ENCODE measurements around the gene APOBEC3B. TPM values are rescaled to one million over a fixed set of nuclear protein-coding genes. Genes with fewer than 3 reads are reported as not detected.
A peak's percentile ranks its signal among the peaks of the same experiment; 100 is the strongest.

The APOBEC3B gene
- total RNA-seq, 1 donor from 2014 or later: not detected

GRCh38 chr22:38970551-38970950, 11.6 kb upstream of the APOBEC3B start:
- no peak overlapping the region for H3K4me2 ChIP-seq
- Mint-ChIP-seq H3K4me1 (peaks cover under 1% of the 10 kb centered on the region), H3K4me3 (no peak overlapping the region), H3K9me3 (peaks cover 2% of the 10 kb centered on the region), H3K36me3 (no peaks in the 10 kb centered on the region), H3K27ac (peak overlapping the region; percentile 19), H3K27me3 (ENCODE audit: insufficient read depth, low read depth) (peaks cover 17% of the 10 kb centered on the region)
- no peak overlapping the region for H3K9ac ChIP-seq
- no peak for DNase-seq (ENCODE audit: low spot score)
- H3F3A ChIP-seq (ENCODE audit: low read depth): no peaks in the 10 kb centered on the region
- H3K36me3 ChIP-seq: no peaks in the 10 kb centered on the region
- no peak overlapping the region for H3K4me3 ChIP-seq
- no peaks in the 10 kb centered on the region for H3K27me3 ChIP-seq
- H3K4me1 ChIP-seq: no peaks in the 10 kb centered on the region
- H3K79me2 ChIP-seq (ENCODE audit: low read depth): no peaks in the 10 kb centered on the region
- no peak overlapping the region for H3K27ac ChIP-seq
- H4K20me1 ChIP-seq (ENCODE audit: low read depth): no peaks in the 10 kb centered on the region
- TF ChIP-seq, protein P1, sequence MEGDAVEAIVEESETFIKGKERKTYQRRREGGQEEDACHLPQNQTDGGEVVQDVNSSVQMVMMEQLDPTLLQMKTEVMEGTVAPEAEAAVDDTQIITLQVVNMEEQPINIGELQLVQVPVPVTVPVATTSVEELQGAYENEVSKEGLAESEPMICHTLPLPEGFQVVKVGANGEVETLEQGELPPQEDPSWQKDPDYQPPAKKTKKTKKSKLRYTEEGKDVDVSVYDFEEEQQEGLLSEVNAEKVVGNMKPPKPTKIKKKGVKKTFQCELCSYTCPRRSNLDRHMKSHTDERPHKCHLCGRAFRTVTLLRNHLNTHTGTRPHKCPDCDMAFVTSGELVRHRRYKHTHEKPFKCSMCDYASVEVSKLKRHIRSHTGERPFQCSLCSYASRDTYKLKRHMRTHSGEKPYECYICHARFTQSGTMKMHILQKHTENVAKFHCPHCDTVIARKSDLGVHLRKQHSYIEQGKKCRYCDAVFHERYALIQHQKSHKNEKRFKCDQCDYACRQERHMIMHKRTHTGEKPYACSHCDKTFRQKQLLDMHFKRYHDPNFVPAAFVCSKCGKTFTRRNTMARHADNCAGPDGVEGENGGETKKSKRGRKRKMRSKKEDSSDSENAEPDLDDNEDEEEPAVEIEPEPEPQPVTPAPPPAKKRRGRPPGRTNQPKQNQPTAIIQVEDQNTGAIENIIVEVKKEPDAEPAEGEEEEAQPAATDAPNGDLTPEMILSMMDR (IDR thresholded peaks at IDR 0.05): no peak
- no peak for TF ChIP-seq EZH2phosphoT487 (IDR thresholded peaks at IDR 0.05)
- no peak for TF ChIP-seq EZH2 (IDR thresholded peaks at IDR 0.05)
- H3K9me3 ChIP-seq (ENCODE audit: low read depth): no peaks in the 10 kb centered on the region
- no peak overlapping the region for H2AFZ ChIP-seq (replicated peaks)

DNA sequence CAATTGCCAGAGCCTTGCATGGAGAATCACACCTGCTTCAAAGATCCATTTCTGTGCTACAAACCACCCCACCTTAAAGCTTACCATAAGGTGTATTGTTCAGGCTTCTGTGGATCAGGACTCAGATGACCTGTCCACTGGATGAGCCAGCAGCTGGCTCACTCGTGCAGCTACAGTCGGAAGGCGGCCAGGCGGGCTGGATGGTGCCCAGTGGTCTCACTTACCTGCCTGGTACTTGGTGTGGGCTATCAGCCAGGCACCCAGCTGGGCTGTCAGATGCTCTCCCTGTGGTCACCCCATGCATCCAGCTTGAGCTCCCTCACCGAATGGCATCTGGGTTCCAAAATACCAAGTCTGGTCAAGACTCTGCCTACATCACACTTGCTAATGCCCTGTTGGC, 10.9 kb upstream of the APOBEC3B start:
- Histone ChIP-seq H3K9me3 (ENCODE audit: low read depth) (no peaks in the 10 kb centered on the region), H3K36me3 (no peaks in the 10 kb centered on the region), H3K4me1 (no peaks in the 10 kb centered on the region), H3K9ac (no peak overlapping the region), H3K27me3 (no peaks in the 10 kb centered on the region), H3K79me2 (ENCODE audit: low read depth) (no peaks in the 10 kb centered on the region), H2AFZ (replicated peaks) (no peak overlapping the region), H3K4me2 (no peak overlapping the region), H4K20me1 (ENCODE audit: low read depth) (no peaks in the 10 kb centered on the region), H3K4me3 (no peak overlapping the region), H3K27ac (no peak overlapping the region), H3F3A (ENCODE audit: low read depth) (no peaks in the 10 kb centered on the region)
- peaks cover 4% of the 10 kb centered on the region for H3K9me3 Mint-ChIP-seq
- H3K4me1 Mint-ChIP-seq: no peaks in the 10 kb centered on the region
- no peak for DNase-seq (ENCODE audit: low spot score)
- TF ChIP-seq, protein P1 (IDR thresholded peaks at IDR 0.05): no peak
- TF ChIP-seq EZH2 (IDR thresholded peaks at IDR 0.05): no peak
- TF ChIP-seq EZH2phosphoT487 (IDR thresholded peaks at IDR 0.05): no peak
- no peak overlapping the region for H3K27ac Mint-ChIP-seq
- H3K4me3 Mint-ChIP-seq: no peak overlapping the region
- H3K36me3 Mint-ChIP-seq: no peaks in the 10 kb centered on the region
- peaks cover 17% of the 10 kb centered on the region for H3K27me3 Mint-ChIP-seq (ENCODE audit: insufficient read depth, low read depth)

GRCh38 chr22:38971791-38972190, 10.4 kb upstream of the APOBEC3B start:
- Histone ChIP-seq H3K27me3 (no peaks in the 10 kb centered on the region), H2AFZ (replicated peaks) (no peak overlapping the region), H3K4me2 (no peak overlapping the region), H3K27ac (no peak overlapping the region), H3K79me2 (ENCODE audit: low read depth) (no peaks in the 10 kb centered on the region), H3K9me3 (ENCODE audit: low read depth) (no peaks in the 10 kb centered on the region), H3K9ac (no peak overlapping the region), H3K36me3 (no peaks in the 10 kb centered on the region), H3F3A (ENCODE audit: low read depth) (no peaks in the 10 kb centered on the region), H4K20me1 (ENCODE audit: low read depth) (no peaks in the 10 kb centered on the region), H3K4me1 (no peaks in the 10 kb centered on the region), H3K4me3 (no peak overlapping the region)
- Mint-ChIP-seq H3K27me3 (ENCODE audit: insufficient read depth, low read depth) (peaks cover 17% of the 10 kb centered on the region), H3K36me3 (no peaks in the 10 kb centered on the region), H3K4me3 (no peak overlapping the region), H3K9me3 (peaks cover 4% of the 10 kb centered on the region), H3K4me1 (no peaks in the 10 kb centered on the region), H3K27ac (no peak overlapping the region)
- TF ChIP-seq EZH2 (IDR thresholded peaks at IDR 0.05): no peak
- TF ChIP-seq, protein P1 (IDR thresholded peaks at IDR 0.05): no peak
- no peak for TF ChIP-seq EZH2phosphoT487 (IDR thresholded peaks at IDR 0.05)
- DNase-seq (ENCODE audit: low spot score): no peak
